Astrocyte (in vitro differentiated cells and primary cell): Measurements from ENCODE around the gene SYTL3. TPM values are rescaled to one million over a fixed set of nuclear protein-coding genes. Genes with fewer than 3 reads are reported as not detected.

Experiments used
- DNase-seq: peaks from one replicate; pipeline ENCODE4 v3.0.0-alpha.2; 2010; ENCODE audit warnings: low read depth
- FAIRE-seq: peaks from 2 replicates; lab custom pipeline; 2011; peaks lifted over from hg19 to GRCh38; lab: Jason Lieb, UNC
- H2AFZ ChIP-seq: 2 replicates; pipeline ENCODE4 v1.6.0; 2012; ENCODE audit warnings: low read depth, low read length, inconsistent platforms
- H3K27ac ChIP-seq: 2 replicates; pipeline ENCODE4 v1.5.1; 2011; ENCODE audit warnings: low read depth, low read length, inconsistent platforms
- H3K27me3 ChIP-seq: 2 replicates; pipeline ENCODE4 v1.6.0; 2011; ENCODE audit warnings: low read length, inconsistent platforms; ENCODE audit not compliant: insufficient read depth
- H3K36me3 ChIP-seq: 2 replicates; pipeline ENCODE4 v1.5.1; 2011; ENCODE audit warnings: low read length, inconsistent platforms; ENCODE audit not compliant: insufficient read depth
- H3K4me1 ChIP-seq: 2 replicates; pipeline ENCODE4 v1.5.1; 2011; ENCODE audit warnings: low read length, inconsistent platforms; ENCODE audit not compliant: insufficient read depth
- H3K4me2 ChIP-seq: 2 replicates; pipeline ENCODE4 v1.6.0; 2012; ENCODE audit warnings: low read length, inconsistent platforms
- H3K4me3 ChIP-seq: 2 replicates; pipeline ENCODE4 v1.5.1; 2011; ENCODE audit warnings: low read depth, mild to moderate bottlenecking, low read length, inconsistent platforms; ENCODE audit not compliant: insufficient read depth
- H3K79me2 ChIP-seq: 2 replicates; pipeline ENCODE4 v1.6.0; 2012; ENCODE audit warnings: mild to moderate bottlenecking, low read length, inconsistent platforms; ENCODE audit not compliant: insufficient read depth
- H3K9ac ChIP-seq: 2 replicates; pipeline ENCODE4 v1.6.0; 2012; ENCODE audit warnings: mild to moderate bottlenecking, low read length, inconsistent platforms
- H3K9me3 ChIP-seq: 2 replicates; pipeline ENCODE4 v1.5.1; 2012; ENCODE audit warnings: low read depth, mild to moderate bottlenecking, low read length, inconsistent platforms; ENCODE audit not compliant: insufficient read depth
- H4K20me1 ChIP-seq: 2 replicates; pipeline ENCODE4 v1.6.0; 2012; ENCODE audit warnings: low read length, inconsistent platforms; ENCODE audit not compliant: insufficient read depth
- H3K27ac Mint-ChIP-seq: one replicate; pipeline ENCODE4 v1.8.0; 2021; ENCODE audit warnings: mild to moderate bottlenecking, mixed read lengths; ENCODE audit not compliant: unreplicated experiment
- H3K27me3 Mint-ChIP-seq: one replicate; pipeline ENCODE4 v1.8.0; 2021; ENCODE audit warnings: low read depth, mixed read lengths; ENCODE audit not compliant: unreplicated experiment
- H3K36me3 Mint-ChIP-seq: one replicate; pipeline ENCODE4 v1.8.0; 2021; ENCODE audit warnings: low read depth, mixed read lengths; ENCODE audit not compliant: unreplicated experiment
- H3K4me1 Mint-ChIP-seq: one replicate; pipeline ENCODE4 v1.8.0; 2021; ENCODE audit warnings: low read depth, mixed read lengths; ENCODE audit not compliant: unreplicated experiment
- H3K4me3 Mint-ChIP-seq: one replicate; pipeline ENCODE4 v1.8.0; 2021; ENCODE audit warnings: mild to moderate bottlenecking, moderate library complexity, mixed read lengths; ENCODE audit not compliant: unreplicated experiment
- H3K9me3 Mint-ChIP-seq: one replicate; pipeline ENCODE4 v1.8.0; 2021; ENCODE audit warnings: mild to moderate bottlenecking, mixed read lengths; ENCODE audit not compliant: unreplicated experiment
- CTCF ChIP-seq: IDR thresholded peaks from 2 replicates; pipeline ENCODE4 v1.5.1; 2011; ENCODE audit warnings: low read depth, mild to moderate bottlenecking, inconsistent platforms, low read length, moderate library complexity; ENCODE audit not compliant: insufficient read depth
- EZH2 ChIP-seq: IDR thresholded peaks from 2 replicates; pipeline ENCODE4 v1.6.1; 2012; ENCODE audit warnings: mild to moderate bottlenecking, low read length, inconsistent platforms; ENCODE audit not compliant: insufficient read depth
- total RNA-seq: library from RNA; stranded (reverse); gene quantifications from 2 replicates; pipeline ENCODE4 v1.2.1, GENCODE V29; 2021

Gene SYTL3
- total RNA-seq, 1 donor from 2014 or later: 1.2 TPM

DNA sequence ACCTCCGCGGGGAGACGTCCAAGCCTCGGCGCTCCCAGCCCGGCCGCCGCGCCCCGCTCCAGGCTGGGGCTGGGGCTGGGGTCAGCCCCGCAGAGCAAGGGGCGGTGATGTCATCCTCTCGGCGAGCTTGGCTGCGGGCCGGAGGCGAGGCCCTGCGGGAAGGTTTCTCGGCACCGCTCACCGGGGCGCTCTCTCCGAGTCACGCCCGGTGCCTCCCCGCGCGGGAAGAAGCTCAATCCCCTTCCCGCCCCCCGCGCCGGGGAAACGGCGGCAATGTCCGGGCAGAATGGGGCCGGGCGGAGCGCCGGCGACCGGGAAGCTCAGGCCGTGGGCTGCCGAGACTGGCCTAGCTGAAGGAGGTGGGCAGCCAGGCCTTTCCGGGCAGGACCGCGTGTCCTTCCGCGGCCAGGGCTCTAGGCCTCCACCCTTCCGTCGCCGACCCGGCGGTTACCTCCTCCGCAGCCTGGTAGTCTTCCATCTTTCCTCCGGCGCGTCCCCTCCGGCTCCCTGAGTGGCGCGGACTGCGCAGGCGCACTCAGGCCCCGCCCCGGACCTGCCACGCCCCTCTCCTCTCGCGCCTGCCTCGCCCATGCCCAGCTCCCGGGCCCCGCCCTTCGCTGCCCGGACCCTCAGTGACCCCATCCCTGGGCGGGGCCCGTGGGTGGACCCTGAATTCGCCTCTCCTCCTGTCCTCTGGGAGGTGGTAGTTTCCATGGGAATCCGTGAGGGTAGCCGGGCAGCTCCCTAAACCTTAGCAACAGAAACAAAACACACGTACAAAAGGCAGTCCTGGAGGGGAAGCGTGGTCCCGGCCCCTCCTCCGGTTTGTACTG lies 5.4 kb upstream of the SYTL3 start, which contains the start of gene DYNLT1:
TSS of gene DYNLT1 (minus strand) at position 513 of the 833 bp plus-strand sequence. CDS start at position 478, 35 bp downstream.
- H3K27ac ChIP-seq: peak within 1 kb of the TSS; percentile 98
- H3K4me3 ChIP-seq: peak within 1 kb of the TSS; percentile 94
- H3K27me3 ChIP-seq: no peaks in the 10 kb centered on the region
- H3K4me1 ChIP-seq: peaks cover 44% of the 10 kb centered on the region
- H3K79me2 ChIP-seq: peaks cover 50% of the 10 kb centered on the region
- TF ChIP-seq EZH2 (no peak), CTCF (no peak)
- H3K4me2 ChIP-seq: peak within 1 kb of the TSS; percentile 85
- H3K27ac Mint-ChIP-seq: peak within 1 kb of the TSS; percentile 97
- peaks cover 9% of the 10 kb centered on the region for H3K36me3 Mint-ChIP-seq
- peaks cover 36% of the 10 kb centered on the region for H3K4me1 Mint-ChIP-seq
- H3K9me3 Mint-ChIP-seq: no peaks in the 10 kb centered on the region
- H4K20me1 ChIP-seq: peaks cover 26% of the 10 kb centered on the region
- DNase-seq (peak; percentile 76), FAIRE-seq (no peak)
- H3K27me3 Mint-ChIP-seq: no peaks in the 10 kb centered on the region
- peak within 1 kb of the TSS; percentile 99 for H3K9ac ChIP-seq
- H2AFZ ChIP-seq: peak within 1 kb of the TSS; percentile 72
- peak within 1 kb of the TSS; percentile 99 for H3K4me3 Mint-ChIP-seq
- H3K36me3 ChIP-seq: no peaks in the 10 kb centered on the region
- H3K9me3 ChIP-seq: no peaks in the 10 kb centered on the region

DNA sequence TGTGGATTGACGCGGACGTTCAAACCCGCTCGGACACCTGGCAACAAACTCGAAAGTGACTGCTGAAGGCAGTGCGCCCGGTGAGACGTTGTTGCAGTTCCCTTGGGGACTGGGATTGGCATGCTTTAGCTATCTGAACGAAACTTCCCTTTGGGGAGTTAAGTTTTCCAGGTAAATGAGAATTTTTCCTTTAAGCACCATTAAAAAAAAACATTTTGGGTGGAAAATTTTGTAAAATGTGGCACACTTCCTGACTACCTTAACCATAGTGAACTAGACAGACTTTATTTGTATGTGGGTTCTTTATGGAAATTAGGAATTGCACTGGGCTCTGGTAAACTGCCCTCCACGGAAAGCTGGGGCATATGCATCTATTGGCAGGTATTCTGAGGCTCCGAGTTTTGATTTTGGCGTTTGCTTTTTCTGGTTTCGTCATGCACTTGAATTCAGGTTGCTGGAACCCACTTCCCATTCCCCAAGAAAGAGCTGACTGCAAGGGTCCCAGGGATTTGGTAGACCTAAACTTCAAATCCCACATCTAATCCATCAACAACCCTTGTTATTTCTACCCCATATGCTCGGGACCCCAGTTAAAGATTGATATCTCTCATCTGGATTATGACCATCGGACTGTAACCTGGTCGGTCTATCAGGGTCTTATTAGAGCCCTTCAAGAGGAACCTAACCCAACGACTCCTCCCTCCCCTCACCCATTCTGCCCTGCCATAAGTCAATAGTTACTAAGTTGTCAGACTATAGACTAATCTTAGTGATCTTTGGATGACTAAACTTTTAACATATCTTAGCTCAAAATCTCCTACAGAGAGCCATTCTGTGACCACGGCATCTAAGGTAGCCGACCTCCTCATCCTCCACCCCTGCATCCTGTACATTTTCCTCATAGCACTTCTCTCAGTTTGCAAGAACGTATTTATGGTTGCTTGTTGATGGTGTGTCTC lies 4.5 kb upstream of the SYTL3 start:
- peak overlapping the region; percentile 88 for H3K4me3 Mint-ChIP-seq
- Histone ChIP-seq H3K36me3 (no peaks in the 10 kb centered on the region), H3K4me1 (peaks cover 47% of the 10 kb centered on the region), H4K20me1 (peaks cover 17% of the 10 kb centered on the region), H3K27ac (peak overlapping the region; percentile 98), H3K9me3 (no peaks in the 10 kb centered on the region), H3K79me2 (peaks cover 41% of the 10 kb centered on the region), H3K9ac (peak overlapping the region; percentile 99), H3K4me3 (peak overlapping the region; percentile 94), H3K27me3 (no peaks in the 10 kb centered on the region), H2AFZ (peak overlapping the region; percentile 65), H3K4me2 (peak overlapping the region; percentile 85)
- no peaks in the 10 kb centered on the region for H3K27me3 Mint-ChIP-seq
- H3K27ac Mint-ChIP-seq: peak overlapping the region; percentile 55
- DNase-seq: no peak
- no peaks in the 10 kb centered on the region for H3K9me3 Mint-ChIP-seq
- FAIRE-seq: no peak
- peaks cover 36% of the 10 kb centered on the region for H3K4me1 Mint-ChIP-seq
- TF ChIP-seq CTCF (no peak), EZH2 (no peak)
- peaks cover 4% of the 10 kb centered on the region for H3K36me3 Mint-ChIP-seq
